OCI-LY1 (cell line): Measurements from ENCODE around the gene FGFR1OP2.

Experiments used
- H2AFZ ChIP-seq: fragments of 200-600 bp; sonication (generic), shearing (Covaris generic); 2 replicates; pipeline ENCODE4 v1.6.0; 2014; ENCODE audit warnings: antibody characterized with exemption, mild to moderate bottlenecking, low read length
- H3F3A ChIP-seq: fragments of 200-600 bp; sonication (generic), shearing (Covaris generic); 2 replicates; pipeline ENCODE4 v1.6.0; 2014; ENCODE audit warnings: mild to moderate bottlenecking, antibody characterized with exemption, low read length, moderate library complexity; ENCODE audit not compliant: insufficient read depth
- H3K27ac ChIP-seq: fragments of 200-600 bp; sonication (generic); 2 replicates; pipeline ENCODE4 v1.5.1; 2014; ENCODE audit warnings: low read length, mixed run types, mild to moderate bottlenecking, low read depth; ENCODE audit not compliant: poor library complexity, severe bottlenecking
- H3K27me3 ChIP-seq: fragments of 200-600 bp; sonication (generic); 2 replicates; pipeline ENCODE4 v1.6.0; 2014; ENCODE audit warnings: antibody characterized with exemption, mild to moderate bottlenecking, low read length, moderate library complexity; ENCODE audit not compliant: insufficient read depth
- H3K36me3 ChIP-seq: fragments of 200-600 bp; sonication (generic); 2 replicates; pipeline ENCODE4 v1.6.1; 2014; ENCODE audit warnings: mild to moderate bottlenecking, antibody characterized with exemption, low read length, moderate library complexity, mixed read lengths; ENCODE audit not compliant: insufficient read depth
- H3K4me1 ChIP-seq: fragments of 200-600 bp; sonication (generic); 2 replicates; pipeline ENCODE4 v1.5.1; 2014; ENCODE audit warnings: mild to moderate bottlenecking, low read length, moderate library complexity; ENCODE audit not compliant: insufficient read depth, severe bottlenecking
- H3K4me2 ChIP-seq: fragments of 200-600 bp; sonication (generic), shearing (Covaris generic); 2 replicates; pipeline ENCODE4 v1.6.1; 2014; ENCODE audit warnings: low read length
- H3K4me3 ChIP-seq: fragments of 200-600 bp; sonication (generic); 2 replicates; pipeline ENCODE4 v1.5.1; 2014; ENCODE audit warnings: low read length, low read depth, mild to moderate bottlenecking, mixed read lengths; ENCODE audit not compliant: poor library complexity, severe bottlenecking
- H3K79me2 ChIP-seq: fragments of 200-600 bp; shearing (Covaris generic); 2 replicates; pipeline ENCODE4 v1.6.1; 2016; ENCODE audit warnings: mixed run types, low read length, mixed read lengths; ENCODE audit not compliant: insufficient read depth
- H3K9ac ChIP-seq: fragments of 200-600 bp; sonication (generic), shearing (Covaris generic); 2 replicates; pipeline ENCODE4 v1.6.1; 2014; ENCODE audit warnings: mild to moderate bottlenecking, low read length, mixed read lengths
- H3K9me2 ChIP-seq: fragments of 200-600 bp; sonication (generic), shearing (Covaris generic); 2 replicates; pipeline ENCODE4 v1.6.1; 2014; ENCODE audit warnings: low read depth, mild to moderate bottlenecking, low read length, mixed read lengths
- H3K9me3 ChIP-seq: fragments of 200-600 bp; shearing (Covaris generic); 2 replicates; pipeline ENCODE4 v1.6.1; 2014; ENCODE audit warnings: low read length, mixed read lengths
- H4K20me1 ChIP-seq: fragments of 200-600 bp; sonication (generic), shearing (Covaris generic); 2 replicates; pipeline ENCODE4 v1.6.0; 2016; ENCODE audit warnings: mild to moderate bottlenecking, low read length; ENCODE audit not compliant: insufficient read depth
- EZH2 ChIP-seq: fragments of 200-600 bp; sonication (generic), shearing (Covaris generic); IDR thresholded peaks from 2 replicates; pipeline ENCODE4 v1.8.0; 2017; ENCODE audit warnings: borderline replicate concordance, mixed run types, mild to moderate bottlenecking, antibody characterized with exemption, low read length, moderate library complexity, mixed read lengths
- TF ChIP-seq, protein P1 (sequence below): fragments of 200-600 bp; sonication (generic), shearing (Covaris generic); IDR thresholded peaks from 2 replicates; pipeline ENCODE4 v1.5.1; 2017; ENCODE audit warnings: mild to moderate bottlenecking, antibody characterized with exemption, low read length, moderate library complexity, mixed read lengths

The FGFR1OP2 gene

DNA sequence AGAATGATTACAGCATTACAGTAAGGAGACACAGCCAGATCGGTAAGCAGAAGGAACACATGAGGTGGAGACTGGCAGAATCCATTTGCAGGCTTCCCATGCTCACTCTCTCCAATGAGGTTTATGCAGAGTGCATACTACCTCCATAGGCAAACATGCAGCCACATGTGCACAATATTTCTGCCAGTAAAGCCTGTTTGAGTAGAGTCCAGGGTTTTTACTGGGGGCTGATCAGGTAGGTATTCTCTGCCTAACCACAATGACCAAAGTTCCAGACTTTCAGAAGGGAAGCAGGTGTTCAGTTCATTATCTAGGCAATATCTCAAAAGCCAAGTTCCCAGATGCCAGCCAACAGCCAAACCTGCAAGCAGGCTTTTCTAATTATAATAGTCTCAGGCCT lies 31.6 kb upstream of the FGFR1OP2 start:
- no peak overlapping the region for H3K27ac ChIP-seq
- H2AFZ ChIP-seq = no peak overlapping the region
- H3K9me2 ChIP-seq = no peaks in the 10 kb centered on the region
- no peaks in the 10 kb centered on the region for H4K20me1 ChIP-seq
- no peak overlapping the region for H3K4me2 ChIP-seq
- H3K27me3 ChIP-seq = no peaks in the 10 kb centered on the region
- no peak for TF ChIP-seq EZH2
- TF ChIP-seq, protein P1, sequence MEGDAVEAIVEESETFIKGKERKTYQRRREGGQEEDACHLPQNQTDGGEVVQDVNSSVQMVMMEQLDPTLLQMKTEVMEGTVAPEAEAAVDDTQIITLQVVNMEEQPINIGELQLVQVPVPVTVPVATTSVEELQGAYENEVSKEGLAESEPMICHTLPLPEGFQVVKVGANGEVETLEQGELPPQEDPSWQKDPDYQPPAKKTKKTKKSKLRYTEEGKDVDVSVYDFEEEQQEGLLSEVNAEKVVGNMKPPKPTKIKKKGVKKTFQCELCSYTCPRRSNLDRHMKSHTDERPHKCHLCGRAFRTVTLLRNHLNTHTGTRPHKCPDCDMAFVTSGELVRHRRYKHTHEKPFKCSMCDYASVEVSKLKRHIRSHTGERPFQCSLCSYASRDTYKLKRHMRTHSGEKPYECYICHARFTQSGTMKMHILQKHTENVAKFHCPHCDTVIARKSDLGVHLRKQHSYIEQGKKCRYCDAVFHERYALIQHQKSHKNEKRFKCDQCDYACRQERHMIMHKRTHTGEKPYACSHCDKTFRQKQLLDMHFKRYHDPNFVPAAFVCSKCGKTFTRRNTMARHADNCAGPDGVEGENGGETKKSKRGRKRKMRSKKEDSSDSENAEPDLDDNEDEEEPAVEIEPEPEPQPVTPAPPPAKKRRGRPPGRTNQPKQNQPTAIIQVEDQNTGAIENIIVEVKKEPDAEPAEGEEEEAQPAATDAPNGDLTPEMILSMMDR = no peak
- H3K9me3 ChIP-seq = no peaks in the 10 kb centered on the region
- H3F3A ChIP-seq = no peaks in the 10 kb centered on the region
- H3K4me1 ChIP-seq = no peaks in the 10 kb centered on the region
- H3K4me3 ChIP-seq = no peak overlapping the region
- peaks cover 99% of the 10 kb centered on the region for H3K36me3 ChIP-seq
- no peak overlapping the region for H3K9ac ChIP-seq
- H3K79me2 ChIP-seq = no peaks in the 10 kb centered on the region

DNA sequence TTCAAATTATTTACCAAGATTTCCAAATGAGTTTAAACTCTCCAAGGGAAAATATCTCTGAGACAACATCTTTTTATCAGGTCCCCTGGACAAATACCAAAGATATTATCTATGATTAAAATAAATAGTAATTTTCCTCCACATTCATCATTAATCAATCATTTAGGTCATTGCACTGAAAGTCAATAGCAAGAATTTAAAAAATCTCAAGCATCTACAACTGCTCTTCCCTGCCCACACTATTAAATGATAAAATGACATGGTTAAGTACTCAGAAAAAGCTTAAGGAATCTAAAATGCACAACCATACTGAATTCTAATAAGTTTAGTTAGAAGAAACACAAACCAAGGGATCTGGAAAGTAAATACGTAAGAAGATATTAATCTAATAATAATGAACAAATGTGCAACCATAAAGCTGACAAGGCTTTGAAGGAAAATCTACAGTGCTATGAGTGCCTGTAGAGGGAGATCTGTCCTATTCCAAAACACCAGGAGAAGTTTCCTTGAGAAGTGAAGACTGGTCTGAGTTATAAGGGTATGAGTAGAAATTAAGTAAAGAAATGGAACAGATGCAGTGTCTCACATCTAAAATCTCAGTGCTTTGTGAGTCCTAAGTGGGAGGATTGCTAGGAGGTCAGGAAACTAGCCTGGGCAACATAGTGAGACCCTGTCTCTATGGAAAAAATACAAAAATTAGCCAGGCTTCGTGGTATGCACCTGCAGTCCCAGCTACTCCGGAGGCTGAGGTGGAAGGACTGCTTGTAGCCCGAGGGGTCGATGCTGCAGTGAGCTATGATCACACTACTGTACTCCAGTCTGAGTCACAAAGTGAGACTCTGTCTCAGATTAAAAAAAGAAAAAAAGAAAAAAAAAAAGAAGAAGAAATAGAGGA lies 19.7 kb upstream of the FGFR1OP2 start:
- H3F3A ChIP-seq = no peaks in the 10 kb centered on the region
- H3K9me3 ChIP-seq = no peaks in the 10 kb centered on the region
- TF ChIP-seq, protein P1 = no peak
- no peak for TF ChIP-seq EZH2
- H3K9ac ChIP-seq = no peak overlapping the region
- no peak overlapping the region for H3K4me2 ChIP-seq
- H3K9me2 ChIP-seq = no peaks in the 10 kb centered on the region
- H3K27ac ChIP-seq = no peak overlapping the region
- no peaks in the 10 kb centered on the region for H3K4me1 ChIP-seq
- H3K4me3 ChIP-seq = no peak overlapping the region
- no peak overlapping the region for H2AFZ ChIP-seq
- no peaks in the 10 kb centered on the region for H4K20me1 ChIP-seq
- no peaks in the 10 kb centered on the region for H3K27me3 ChIP-seq
- no peaks in the 10 kb centered on the region for H3K79me2 ChIP-seq
- H3K36me3 ChIP-seq = peaks cover 83% of the 10 kb centered on the region

DNA sequence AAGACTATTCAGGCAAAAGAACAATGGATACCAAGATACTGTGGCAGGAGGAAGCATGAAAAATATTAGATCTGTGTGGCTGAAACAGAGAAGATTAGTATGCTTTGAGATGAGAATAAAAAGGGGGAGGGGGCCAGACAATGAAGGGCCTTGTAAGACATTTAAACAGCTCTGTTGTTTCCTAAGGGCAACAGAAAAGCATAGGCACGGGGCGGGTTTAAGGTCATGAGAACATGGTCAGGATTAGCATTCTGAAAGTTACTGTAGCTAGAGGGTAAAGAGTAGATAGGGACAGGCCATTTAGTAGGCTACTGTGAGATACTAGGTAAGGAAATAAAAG lies 19.1 kb upstream of the FGFR1OP2 start:
- no peaks in the 10 kb centered on the region for H3K9me2 ChIP-seq
- TF ChIP-seq, protein P1 = no peak
- no peak for TF ChIP-seq EZH2
- H4K20me1 ChIP-seq = no peaks in the 10 kb centered on the region
- no peak overlapping the region for H3K4me2 ChIP-seq
- no peaks in the 10 kb centered on the region for H3F3A ChIP-seq
- H3K36me3 ChIP-seq = peaks cover 81% of the 10 kb centered on the region
- H3K9me3 ChIP-seq = no peaks in the 10 kb centered on the region
- no peaks in the 10 kb centered on the region for H3K4me1 ChIP-seq
- H2AFZ ChIP-seq = no peak overlapping the region
- no peaks in the 10 kb centered on the region for H3K79me2 ChIP-seq
- H3K4me3 ChIP-seq = no peak overlapping the region
- no peak overlapping the region for H3K9ac ChIP-seq
- H3K27me3 ChIP-seq = no peaks in the 10 kb centered on the region
- H3K27ac ChIP-seq = no peak overlapping the region
